ENCODE results near the gene NEUROD1.

NEUROD1 gene

DNA sequence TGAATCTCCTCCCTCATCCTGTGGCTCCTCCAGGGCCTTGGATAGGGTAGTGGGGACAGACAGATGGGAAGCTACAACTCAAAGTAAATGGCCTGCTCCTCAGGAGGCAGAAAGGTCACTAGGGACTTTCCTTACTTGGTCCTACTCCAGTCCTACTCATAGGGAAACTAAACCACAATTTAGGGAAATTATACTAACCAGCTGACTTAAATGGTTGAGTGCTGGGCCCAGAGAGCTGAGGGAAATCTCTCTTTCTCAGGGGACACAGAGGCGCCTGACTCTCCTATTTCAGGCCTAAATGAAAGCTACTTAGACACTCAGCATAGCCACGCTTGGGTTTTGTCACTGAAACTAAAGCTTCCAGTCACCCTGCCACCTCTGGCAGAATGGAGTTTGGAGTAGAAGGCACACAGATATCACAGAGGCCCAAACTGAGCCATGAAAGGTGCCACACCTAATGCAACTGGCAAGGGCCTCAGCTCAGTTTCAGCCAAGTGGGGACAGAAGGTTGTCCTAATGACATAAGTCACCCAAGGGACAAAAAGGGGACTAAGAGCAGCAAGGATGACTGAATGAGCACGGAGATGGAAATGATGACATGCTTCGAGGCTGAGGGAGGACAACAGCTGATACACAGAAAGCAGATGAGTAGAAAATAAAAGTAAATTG lies 47.5 kb downstream of the NEUROD1 start:
- no peak for DNase-seq (ENCODE audit: low read depth)

DNA sequence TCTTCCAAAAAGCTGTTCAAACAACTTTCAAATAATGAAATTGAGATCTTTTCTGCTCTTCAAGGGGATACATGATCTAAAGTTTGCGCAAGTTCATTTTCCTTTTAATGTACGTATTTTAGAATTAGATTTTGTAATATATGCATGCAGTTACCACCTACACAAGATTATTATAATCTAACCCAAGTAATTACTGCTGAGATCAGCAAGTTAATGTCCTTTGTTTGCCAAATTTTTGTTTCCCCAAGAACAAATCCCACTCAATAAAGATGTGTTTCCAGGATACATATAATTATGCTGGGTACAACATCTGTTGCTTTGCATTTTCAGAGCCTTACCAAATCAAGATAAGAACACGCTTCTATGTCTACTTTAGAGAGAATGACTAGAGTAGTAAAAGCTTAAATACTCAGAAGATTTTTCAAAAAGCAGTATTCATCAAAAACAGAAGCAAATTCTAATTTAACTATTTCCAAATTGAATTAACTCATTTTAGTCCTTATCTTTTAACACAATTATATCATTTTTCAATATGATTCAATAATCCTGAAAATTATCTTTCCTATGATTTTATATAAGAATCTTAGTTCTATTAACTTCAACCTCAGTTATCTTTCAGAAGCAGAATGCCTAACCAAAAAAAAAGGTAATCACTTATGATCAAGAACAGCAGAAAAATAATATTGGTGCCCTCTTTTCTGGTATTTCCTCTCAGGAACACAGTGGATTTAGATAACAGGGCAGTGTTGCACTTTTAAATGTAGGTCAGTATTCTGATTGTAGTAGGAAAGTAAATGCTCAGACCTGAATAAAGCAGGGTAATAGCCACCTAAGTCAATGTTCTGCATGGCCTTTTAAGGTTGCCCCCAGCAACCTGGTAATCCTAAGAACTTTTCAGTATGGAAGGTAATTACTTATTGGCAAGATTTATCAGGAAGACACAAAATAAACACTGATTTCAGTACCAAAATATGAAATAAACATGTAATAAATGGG lies 51.4 kb downstream of the NEUROD1 start:
- no peak for DNase-seq (ENCODE audit: low read depth)

DNA sequence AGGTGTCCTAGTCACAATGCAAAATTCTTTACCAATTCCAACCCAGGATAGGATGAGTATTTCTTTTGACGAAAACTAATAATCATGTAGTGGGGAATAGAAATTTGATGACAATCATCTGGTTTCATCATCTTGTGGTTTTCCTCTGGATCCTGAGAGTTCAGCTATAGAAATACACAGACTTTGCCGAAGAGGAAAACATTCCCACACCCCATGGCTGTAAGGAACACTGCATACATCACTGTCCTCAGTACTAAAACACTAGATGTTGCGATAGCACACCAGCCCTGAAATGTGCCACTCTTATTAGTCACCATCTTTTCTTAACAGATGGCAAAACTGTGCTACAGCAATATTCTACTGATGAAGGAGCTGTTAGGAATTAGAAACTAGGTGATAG lies 52.8 kb downstream of the NEUROD1 start:
- no peak for DNase-seq (ENCODE audit: low read depth)

DNA sequence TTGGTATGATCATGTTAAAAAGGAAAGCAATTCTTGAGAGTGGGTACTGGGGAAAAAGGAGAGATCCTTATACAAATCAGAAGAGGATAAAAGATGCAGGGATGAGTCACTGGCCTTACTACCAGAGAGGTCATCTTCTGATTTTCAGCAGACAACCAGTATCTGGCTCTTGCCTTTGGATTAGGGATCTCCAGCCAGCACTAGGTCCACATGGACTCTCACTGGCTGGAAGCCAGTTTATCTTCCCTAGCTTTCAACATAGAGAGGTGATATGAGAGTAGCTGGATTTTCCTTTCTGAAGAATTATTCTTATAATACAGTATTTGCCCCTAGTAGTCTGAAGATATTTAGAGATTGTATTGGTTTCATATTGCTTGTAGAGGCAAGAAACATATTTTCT lies 53.6 kb downstream of the NEUROD1 start:
- DNase-seq (ENCODE audit: low read depth), result no peak

Data from activated T-cell treated with anti-CD3 and anti-CD28 coated beads for 48 hours (primary cell).